Erythroblast (primary cell): Measurements from ENCODE around the gene UBASH3A.

ENCODE experiments used
- GATA1 ChIP-seq: IDR thresholded peaks from 2 replicates; pipeline ENCODE4 v1.6.1; 2011; ENCODE audit warnings: low read depth, mild to moderate bottlenecking, control low read depth, low read length, moderate library complexity
- POLR2A ChIP-seq: IDR thresholded peaks from 2 replicates; pipeline ENCODE4 v1.6.1; 2011; ENCODE audit warnings: mild to moderate bottlenecking, low read length

DNA sequence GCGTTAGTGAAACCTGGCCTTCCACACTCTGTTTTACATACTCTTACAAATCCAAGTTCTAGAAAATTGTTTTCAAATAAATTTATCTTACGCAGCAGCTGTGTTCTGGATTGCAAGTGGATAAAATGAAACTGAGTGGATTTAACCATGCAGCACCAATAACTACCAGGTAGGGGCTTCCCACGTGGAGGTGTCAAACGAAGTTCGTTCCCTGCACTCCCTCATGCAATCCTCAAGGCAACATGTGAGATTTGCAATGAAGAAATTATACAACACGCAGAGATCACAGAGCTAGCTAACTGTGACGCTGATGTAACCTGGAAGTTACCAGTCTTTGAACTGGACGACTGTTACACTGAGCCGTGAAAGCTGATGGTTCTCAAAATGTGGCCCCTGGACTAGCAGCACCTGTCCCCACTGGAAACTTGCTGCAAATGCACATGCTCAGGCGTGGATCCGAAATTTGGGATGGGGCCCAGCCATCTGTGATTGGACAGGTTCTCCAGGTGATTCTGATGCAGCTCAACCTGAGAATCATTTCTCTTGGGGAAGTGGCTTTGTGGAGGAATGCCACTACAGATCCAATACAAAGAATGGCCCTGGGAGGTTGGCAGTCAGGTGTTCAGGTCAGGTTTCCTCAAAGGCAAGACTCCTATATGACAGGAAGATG is 56.0 kb downstream of the UBASH3A start:
- no peak for TF ChIP-seq POLR2A
- no peak for TF ChIP-seq GATA1
